Transverse colon (tissue), 4 donors: ENCODE data around the gene HMX2. TPM values are rescaled to one million over a fixed set of nuclear protein-coding genes. Genes with fewer than 3 reads are reported as not detected.

Source experiments
- DNase-seq: peaks from one replicate; pipeline ENCODE4 v3.0.0-alpha.2; 2019
- H3K27ac ChIP-seq, 4 donors: fragments of 200-600 bp; sonication (generic); 2 replicates each; pipeline ENCODE4 v1.5.1; 2016 to 2018; ENCODE audit warnings: inconsistent platforms in 4 of 4
- H3K27me3 ChIP-seq: fragments of 200-600 bp; sonication (generic); 2 replicates; pipeline ENCODE4 v1.5.1; 2017; ENCODE audit warnings: inconsistent platforms
- H3K36me3 ChIP-seq, 4 donors: fragments of 200-600 bp; sonication (generic); 2 replicates each; pipeline ENCODE4 v1.5.1; 2017 to 2019; ENCODE audit warnings: inconsistent platforms in 4 of 4
- H3K4me1 ChIP-seq, 4 donors: fragments of 200-600 bp; sonication (generic); 2 replicates each; pipeline ENCODE4 v1.5.1; 2017 to 2020; ENCODE audit warnings: inconsistent platforms in 4 of 4
- H3K4me3 ChIP-seq, 4 donors: fragments of 200-600 bp; sonication (generic); 1 replicate in 1 of 4; 2 replicates in 3 of 4; pipeline versions ENCODE4 v1.5.1 to v1.6.1; 2017 to 2019; ENCODE audit warnings: inconsistent platforms in 4 of 4
- H3K9me3 ChIP-seq, 2 donors: fragments of 200-600 bp; sonication (generic); 2 replicates each; pipeline ENCODE4 v1.5.1; 2017 to 2019; ENCODE audit warnings: inconsistent platforms in 2 of 2
- CTCF ChIP-seq, 5 experiments: fragments of 200-600 bp in 3 of 5; fragments of 450-650 bp in 2 of 5; sonication (generic) in 3 of 5; IDR thresholded peaks; 1 replicate in 2 of 5; 2 replicates in 3 of 5; pipeline ENCODE4 v1.5.1; 2016 to 2017; ENCODE audit warnings: antibody characterized with exemption in 5 of 5, inconsistent platforms in 3 of 5, mild to moderate bottlenecking in 2 of 5, moderate library complexity in 1 of 5
- EP300 ChIP-seq: sonication (generic); formaldehyde crosslinking; IDR thresholded peaks from one replicate; pipeline ENCODE4 v1.6.1; 2017; ENCODE audit warnings: antibody characterized with exemption, low read depth
- POLR2A ChIP-seq: fragments of 450-650 bp; IDR thresholded peaks from one replicate; pipeline ENCODE4 v1.6.1; 2016; ENCODE audit warnings: antibody characterized with exemption, mild to moderate bottlenecking, moderate library complexity
- POLR2AphosphoS5 ChIP-seq, 3 donors: sonication (generic); formaldehyde crosslinking; IDR thresholded peaks; one replicate each; pipeline ENCODE4 v1.6.1; 2016; ENCODE audit warnings: antibody characterized with exemption in 3 of 3
- WGBS, 2 donors: methylation state at CpG; one replicate each; pipeline ENCODE4 v1.1.5; 2018; ENCODE audit warnings: low coverage in 1 of 2; 5-methylcytosine and 5-hydroxymethylcytosine counted together
- in situ Hi-C, 4 donors: fragments of 200-750 bp; cut with MboI; loops; one replicate each; pipeline versions ENCODE4 v1.15.0 to v1.15.1; 2017; ENCODE audit warnings: low sequenced_read_pairs in 3 of 4, low pct_ligation_motif_present in 1 of 4, low pct_unique_long_range_greater_than_20kb in 1 of 4
- intact Hi-C: fragments of 100-400 bp; cut with DNase I; formaldehyde crosslinking; loops from one replicate; pipeline ENCODE4 v1.15.1; 2023; ENCODE audit warnings: low total_unique reads
- total RNA-seq, 4 donors: library from RNA; depleted of rRNA; stranded (reverse); fragments of >200 nt; gene quantifications; one replicate each; pipeline ENCODE4 v1.1.0, GENCODE V29; 2016

HMX2 gene
- under 1 TPM in 2 of 4 donors, not detected in 2; 0.41 to 0.64 TPM for total RNA-seq

- Histone ChIP-seq H3K27ac (no peak within 1 kb of the TSS), H3K36me3 (no peaks in the 10 kb centered on the region), H3K4me1 (peaks cover 10 to 56% (median 41%) of the 10 kb centered on the region in 4 donors), H3K9me3 (no peaks in the 10 kb centered on the region), H3K4me3 (peak within 1 kb of the TSS in 2 of 4 donors; percentile 5 to 26), H3K27me3 (peaks cover 100% of the 10 kb centered on the region)
- TF ChIP-seq POLR2A: no peak
- no peak for TF ChIP-seq EP300
- TF ChIP-seq CTCF (IDR thresholded peaks at IDR 0.05): no peak
- TF ChIP-seq POLR2AphosphoS5 (IDR thresholded peaks at IDR 0.05): no peak
- intact Hi-C loops: no loop called here
- 8% methylated on average over 45 of the region's 64 CpGs; no CpG with 5 or more reads in 1 of the 2 donors for WGBS, 2 donors
- DNase-seq: no peak
- in situ Hi-C loops: loop anchor here in 1 of 4 donors (25.0 kb wide), 1 partner anchor 414 kb away; no protein-coding TSS in a partner anchor
Observed at GRCh38 chr10:123147635-123148413, at the start of gene HMX2. TSS of gene HMX2 (plus strand) at chr10:123148136. CDS start at chr10:123148379, 243 bp downstream.

- Histone ChIP-seq H3K4me3 (no peak overlapping the region), H3K9me3 (no peaks in the 10 kb centered on the region), H3K27me3 (no peaks in the 10 kb centered on the region), H3K36me3 (no peaks in the 10 kb centered on the region), H3K4me1 (peaks cover 0 to 3% (median 0%) of the 10 kb centered on the region in 4 donors), H3K27ac (no peak overlapping the region)
- TF ChIP-seq CTCF (IDR thresholded peaks at IDR 0.05): no peak
- in situ Hi-C loops (no loop called here), intact Hi-C loops (no loop called here)
- WGBS, 2 donors: 88% methylated on average over 7 of the region's 7 CpGs; no CpG with 5 or more reads in 1 of the 2 donors
- DNase-seq: no peak
Observed at GRCh38 chr10:123100030-123100762, 47.7 kb upstream of the HMX2 start.

- Histone ChIP-seq H3K9me3 (no peaks in the 10 kb centered on the region), H3K27ac (no peak overlapping the region), H3K36me3 (no peaks in the 10 kb centered on the region), H3K4me3 (no peak overlapping the region), H3K4me1 (peaks cover 0 to 3% (median 0%) of the 10 kb centered on the region in 4 donors), H3K27me3 (no peaks in the 10 kb centered on the region)
- 36% methylated on average over 9 of the region's 9 CpGs; no CpG with 5 or more reads in 1 of the 2 donors for WGBS, 2 donors
- in situ Hi-C loops: no loop called here
- intact Hi-C loops: no loop called here
- no peak for TF ChIP-seq POLR2AphosphoS5 (IDR thresholded peaks at IDR 0.05)
- peak; percentile 11 for DNase-seq
Observed at GRCh38 chr10:123101872-123102271, 46.1 kb upstream of the HMX2 start.

- intact Hi-C loops (no loop called here), in situ Hi-C loops (no loop called here)
- DNase-seq: no peak
- Histone ChIP-seq H3K27ac (no peak overlapping the region), H3K4me1 (peaks cover 0 to 3% (median 0%) of the 10 kb centered on the region in 4 donors), H3K9me3 (no peaks in the 10 kb centered on the region), H3K27me3 (no peaks in the 10 kb centered on the region), H3K4me3 (no peak overlapping the region), H3K36me3 (no peaks in the 10 kb centered on the region)
- no peak for TF ChIP-seq POLR2A
- TF ChIP-seq EP300: no peak
- no peak for TF ChIP-seq POLR2AphosphoS5 (IDR thresholded peaks at IDR 0.05)
- no peak for TF ChIP-seq CTCF (IDR thresholded peaks at IDR 0.05)
- 63% methylated on average over 2 of the region's 2 CpGs; no CpG with 5 or more reads in 1 of the 2 donors for WGBS, 2 donors
Observed at GRCh38 chr10:123102673-123103072, 45.3 kb upstream of the HMX2 start.
